Measurements from ENCODE around the gene REEP1.
"Not testable (repeated sequence)": the region's sequence is repeated elsewhere in the genome, so short reads cannot be mapped to it uniquely, and the experiment has no call there.

Gene REEP1

GRCh38 chr2:86345783-86346370 is 8.5 kb upstream of the REEP1 start:
- not testable (repeated sequence) for DNase-seq (ENCODE audit: low spot score)

GRCh38 chr2:86344404-86344803 is 7.0 kb upstream of the REEP1 start:
- no peak for DNase-seq (ENCODE audit: low spot score)

GRCh38 chr2:86342488-86342887 is 5.1 kb upstream of the REEP1 start:
- DNase-seq (ENCODE audit: low spot score): no peak

- DNase-seq (ENCODE audit: low spot score): no peak
These were observed 4.0 kb upstream of the REEP1 start for GRCh38 chr2:86341470-86341869.

- no peak for DNase-seq (ENCODE audit: low spot score)
These were observed 1.4 kb upstream of the REEP1 start for GRCh38 chr2:86338778-86339295.

- no peak for DNase-seq (ENCODE audit: low spot score)
These were observed 667 bp downstream of the REEP1 start for GRCh38 chr2:86336675-86337243.

GRCh38 chr2:86335865-86336674 is 1.4 kb downstream of the REEP1 start:
- DNase-seq (ENCODE audit: low spot score): no peak

GRCh38 chr2:86333378-86333777 is 4.0 kb downstream of the REEP1 start:
- no peak for DNase-seq (ENCODE audit: low spot score)

- DNase-seq (ENCODE audit: low spot score): no peak
These were observed 4.8 kb downstream of the REEP1 start for GRCh38 chr2:86332654-86333053.

GRCh38 chr2:86331384-86331783 is 6.0 kb downstream of the REEP1 start:
- no peak for DNase-seq (ENCODE audit: low spot score)

GRCh38 chr2:86330001-86330400 is 7.4 kb downstream of the REEP1 start:
- no peak for DNase-seq (ENCODE audit: low spot score)

- DNase-seq (ENCODE audit: low spot score): no peak
These were observed 14.0 kb downstream of the REEP1 start for GRCh38 chr2:86323273-86324021.

GRCh38 chr2:86319700-86320580 is 17.5 kb downstream of the REEP1 start:
- DNase-seq (ENCODE audit: low spot score): no peak

- DNase-seq (ENCODE audit: low spot score): no peak
These were observed 22.3 kb downstream of the REEP1 start for GRCh38 chr2:86315084-86315483.

- DNase-seq (ENCODE audit: low spot score): no peak
These were observed 23.3 kb downstream of the REEP1 start for GRCh38 chr2:86314125-86314524.

- no peak for DNase-seq (ENCODE audit: low spot score)
These were observed 24.1 kb downstream of the REEP1 start for GRCh38 chr2:86313341-86313740.

- no peak for DNase-seq (ENCODE audit: low spot score)
These were observed 25.5 kb downstream of the REEP1 start for GRCh38 chr2:86311879-86312278.

GRCh38 chr2:86309966-86310365 is 27.5 kb downstream of the REEP1 start:
- DNase-seq (ENCODE audit: low spot score): no peak

- DNase-seq (ENCODE audit: low spot score): no peak
These were observed 28.3 kb downstream of the REEP1 start for GRCh38 chr2:86308984-86309695.

- DNase-seq (ENCODE audit: low spot score): no peak
These were observed 29.1 kb downstream of the REEP1 start for GRCh38 chr2:86308356-86308755.

- no peak for DNase-seq (ENCODE audit: low spot score)
These were observed 30.0 kb downstream of the REEP1 start for GRCh38 chr2:86307431-86307830.

Data from germinal center (tissue), 1 donor.